Peyer's patch (tissue), 4 donors: ENCODE measurements around the gene IFITM5.

ENCODE experiments used
- POLR2A ChIP-seq, 2 donors: fragments of 450-650 bp; IDR thresholded peaks; one replicate each; pipeline ENCODE4 v1.5.1; 2017; ENCODE audit warnings: antibody characterized with exemption in 2 of 2, mild to moderate bottlenecking in 2 of 2, moderate library complexity in 2 of 2
- TF ChIP-seq, protein P1 (sequence below), 6 experiments: fragments of 450-650 bp in 4 of 6; fragments of 200-600 bp in 2 of 6; sonication (generic) in 1 of 6; IDR thresholded peaks; one replicate each; pipeline ENCODE4 v1.5.1; 2017 to 2019; ENCODE audit warnings: antibody characterized with exemption in 6 of 6, mild to moderate bottlenecking in 3 of 6, moderate library complexity in 1 of 6

DNA sequence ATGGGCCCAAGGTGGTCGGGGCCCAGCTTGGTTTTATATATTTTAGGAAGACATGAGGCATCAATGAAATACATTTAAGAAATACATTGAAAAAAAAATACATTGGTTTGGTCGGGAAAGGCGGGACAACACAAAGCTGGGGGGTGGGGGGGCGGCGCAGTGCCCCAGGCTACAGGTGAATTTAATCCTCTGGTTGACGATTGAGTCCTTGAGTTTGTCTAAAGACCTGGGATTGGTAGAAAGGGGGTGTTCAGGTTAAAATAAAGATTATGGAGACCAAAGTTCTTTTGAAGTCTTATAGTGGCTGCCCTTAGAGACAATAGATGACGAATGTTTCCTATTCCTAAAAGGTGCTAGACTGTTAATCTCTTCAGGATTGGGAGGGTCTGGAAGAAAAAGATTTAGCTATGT, 17.6 kb upstream of the IFITM5 start:
- TF ChIP-seq, protein P1, sequence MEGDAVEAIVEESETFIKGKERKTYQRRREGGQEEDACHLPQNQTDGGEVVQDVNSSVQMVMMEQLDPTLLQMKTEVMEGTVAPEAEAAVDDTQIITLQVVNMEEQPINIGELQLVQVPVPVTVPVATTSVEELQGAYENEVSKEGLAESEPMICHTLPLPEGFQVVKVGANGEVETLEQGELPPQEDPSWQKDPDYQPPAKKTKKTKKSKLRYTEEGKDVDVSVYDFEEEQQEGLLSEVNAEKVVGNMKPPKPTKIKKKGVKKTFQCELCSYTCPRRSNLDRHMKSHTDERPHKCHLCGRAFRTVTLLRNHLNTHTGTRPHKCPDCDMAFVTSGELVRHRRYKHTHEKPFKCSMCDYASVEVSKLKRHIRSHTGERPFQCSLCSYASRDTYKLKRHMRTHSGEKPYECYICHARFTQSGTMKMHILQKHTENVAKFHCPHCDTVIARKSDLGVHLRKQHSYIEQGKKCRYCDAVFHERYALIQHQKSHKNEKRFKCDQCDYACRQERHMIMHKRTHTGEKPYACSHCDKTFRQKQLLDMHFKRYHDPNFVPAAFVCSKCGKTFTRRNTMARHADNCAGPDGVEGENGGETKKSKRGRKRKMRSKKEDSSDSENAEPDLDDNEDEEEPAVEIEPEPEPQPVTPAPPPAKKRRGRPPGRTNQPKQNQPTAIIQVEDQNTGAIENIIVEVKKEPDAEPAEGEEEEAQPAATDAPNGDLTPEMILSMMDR (IDR thresholded peaks at IDR 0.05): no peak
- TF ChIP-seq POLR2A (IDR thresholded peaks at IDR 0.05): no peak
